ENCODE results near the gene TMEM212. TPM values are rescaled to one million over a fixed set of nuclear protein-coding genes. Genes with fewer than 3 reads are reported as not detected.
A peak's percentile ranks its signal among the peaks of the same experiment; 100 is the strongest.

TMEM212 gene
- total RNA-seq, 1 donor from 2014 or later, result not detected

- Mint-ChIP-seq H3K4me3 (ENCODE audit: unreplicated experiment) (no peak overlapping the region), H3K4me1 (ENCODE audit: unreplicated experiment) (peaks cover 48% of the 10 kb centered on the region), H3K9me3 (ENCODE audit: unreplicated experiment) (no peaks in the 10 kb centered on the region), H3K27ac (ENCODE audit: unreplicated experiment) (peak overlapping the region; percentile 5), H3K27me3 (ENCODE audit: unreplicated experiment) (no peaks in the 10 kb centered on the region), H3K36me3 (ENCODE audit: unreplicated experiment) (no peaks in the 10 kb centered on the region)
- no peak for TF ChIP-seq CTCF (IDR thresholded peaks at IDR 0.05)
- DNase-seq (ENCODE audit: extremely low spot score, unreplicated experiment), result no peak
Observed at GRCh38 chr3:171825222-171825828, 17.8 kb upstream of the TMEM212 start.

GRCh38 chr3:171827385-171827784 is 15.8 kb upstream of the TMEM212 start:
- peaks cover 56% of the 10 kb centered on the region for H3K4me1 Mint-ChIP-seq (ENCODE audit: unreplicated experiment)
- H3K27ac Mint-ChIP-seq (ENCODE audit: unreplicated experiment), result no peak overlapping the region
- peaks cover 2% of the 10 kb centered on the region for H3K9me3 Mint-ChIP-seq (ENCODE audit: unreplicated experiment)
- TF ChIP-seq CTCF (IDR thresholded peaks at IDR 0.05), result no peak
- H3K36me3 Mint-ChIP-seq (ENCODE audit: unreplicated experiment), result no peaks in the 10 kb centered on the region
- no peaks in the 10 kb centered on the region for H3K27me3 Mint-ChIP-seq (ENCODE audit: unreplicated experiment)
- no peak for DNase-seq (ENCODE audit: extremely low spot score, unreplicated experiment)
- H3K4me3 Mint-ChIP-seq (ENCODE audit: unreplicated experiment), result no peak overlapping the region

GRCh38 chr3:171827836-171828458 is 15.2 kb upstream of the TMEM212 start:
- Mint-ChIP-seq H3K4me3 (ENCODE audit: unreplicated experiment) (no peak overlapping the region), H3K4me1 (ENCODE audit: unreplicated experiment) (peaks cover 62% of the 10 kb centered on the region), H3K27ac (ENCODE audit: unreplicated experiment) (no peak overlapping the region), H3K36me3 (ENCODE audit: unreplicated experiment) (no peaks in the 10 kb centered on the region), H3K9me3 (ENCODE audit: unreplicated experiment) (peaks cover 3% of the 10 kb centered on the region), H3K27me3 (ENCODE audit: unreplicated experiment) (no peaks in the 10 kb centered on the region)
- no peak for TF ChIP-seq CTCF (IDR thresholded peaks at IDR 0.05)
- DNase-seq (ENCODE audit: extremely low spot score, unreplicated experiment), result no peak

- Mint-ChIP-seq H3K4me1 (ENCODE audit: unreplicated experiment) (peaks cover 74% of the 10 kb centered on the region), H3K27me3 (ENCODE audit: unreplicated experiment) (no peaks in the 10 kb centered on the region), H3K36me3 (ENCODE audit: unreplicated experiment) (no peaks in the 10 kb centered on the region), H3K27ac (ENCODE audit: unreplicated experiment) (no peak overlapping the region), H3K9me3 (ENCODE audit: unreplicated experiment) (peaks cover 3% of the 10 kb centered on the region), H3K4me3 (ENCODE audit: unreplicated experiment) (no peak overlapping the region)
- DNase-seq (ENCODE audit: extremely low spot score, unreplicated experiment), result no peak
- TF ChIP-seq CTCF (IDR thresholded peaks at IDR 0.05), result no peak
Observed at GRCh38 chr3:171828902-171829770, 14.0 kb upstream of the TMEM212 start.
